ENCODE measurements around the gene CBLN3.

DNA sequence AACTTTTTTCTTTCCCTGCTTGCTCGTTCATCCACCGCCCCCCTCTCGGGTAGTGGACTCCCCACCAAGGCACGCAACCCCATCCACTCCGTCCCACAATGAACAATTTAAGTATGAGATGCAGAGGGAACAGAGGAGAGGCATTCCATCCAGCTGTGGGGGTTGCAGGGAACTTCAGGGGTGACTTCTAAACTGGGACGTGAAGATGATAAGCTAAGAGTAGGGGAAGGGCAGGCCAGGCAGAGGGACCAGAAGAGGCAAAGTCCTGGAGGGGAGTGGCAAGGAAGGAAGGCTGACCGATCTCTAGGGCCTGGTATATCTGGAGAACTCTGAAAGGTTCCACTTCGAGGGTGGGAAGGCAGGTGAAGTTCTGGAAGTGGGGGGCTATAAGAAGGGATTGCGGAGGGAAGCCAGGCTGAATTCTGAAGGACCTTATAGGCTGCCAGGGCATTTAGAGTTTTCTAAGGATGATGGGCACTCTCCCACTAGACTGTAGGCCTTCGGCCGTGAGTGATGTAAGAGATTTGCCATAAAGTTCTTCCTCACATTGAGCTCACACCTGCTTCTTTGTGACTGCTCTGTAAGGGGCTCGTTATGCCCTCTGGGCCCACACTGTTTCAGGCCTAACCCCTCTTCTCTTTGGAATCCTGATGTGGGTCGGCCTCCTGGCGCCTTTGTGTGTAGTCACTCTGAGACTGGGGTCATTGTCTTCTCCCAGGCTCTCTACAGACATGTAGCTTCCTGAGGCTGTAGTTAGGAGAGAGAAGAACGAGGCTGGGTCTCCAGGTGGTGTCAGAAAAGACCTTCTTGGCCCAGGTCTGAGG, 49.3 kb downstream of the CBLN3 start:
- TF ChIP-seq YY1 (IDR thresholded peaks at IDR 0.05; ENCODE audit: insufficient read depth, insufficient read length): no peak
- no peak for TF ChIP-seq SUZ12 (IDR thresholded peaks at IDR 0.05; ENCODE audit: extremely low read depth, insufficient read depth, insufficient read length)
- TF ChIP-seq ZNF274 (IDR thresholded peaks at IDR 0.05; ENCODE audit: low read depth, low read length): no peak
